ENCODE measurements around the gene NIPA2. TPM values are rescaled to one million over a fixed set of nuclear protein-coding genes. Genes with fewer than 3 reads are reported as not detected.

The NIPA2 gene
- total RNA-seq, 1 experiment from 2014 or later: 77.9 TPM

GRCh38 chr15:22916606-22917350, 78.3 kb downstream of the NIPA2 start:
- Histone ChIP-seq H2AFZ (ENCODE audit: low read length) (no peak overlapping the region), H2BK12ac (ENCODE audit: insufficient read length, low read depth, low read length) (no peak overlapping the region), H3K23ac (ENCODE audit: insufficient read length, low read depth, low read length) (no peak overlapping the region), H3K18ac (ENCODE audit: insufficient read length, low read depth, low read length) (no peak overlapping the region), H3K27ac (ENCODE audit: insufficient read length, low read depth, low read length) (no peak overlapping the region), H2BK20ac (ENCODE audit: low read depth, low read length, poor library complexity, severe bottlenecking) (no peak overlapping the region), H3K79me2 (ENCODE audit: insufficient read depth, low read length) (no peaks in the 10 kb centered on the region), H3K4me1 (ENCODE audit: insufficient read depth, low read length) (no peaks in the 10 kb centered on the region), H3K79me1 (ENCODE audit: insufficient read depth, low read depth, low read length, poor library complexity, severe bottlenecking) (no peaks in the 10 kb centered on the region), H4K8ac (replicated peaks; ENCODE audit: insufficient read length, low read depth, low read length) (no peak overlapping the region), H3K4me2 (ENCODE audit: insufficient read depth, insufficient read length, low read length) (no peak overlapping the region), H2BK120ac (ENCODE audit: low read depth, low read length, poor library complexity, severe bottlenecking) (no peak overlapping the region), H3K27me3 (ENCODE audit: insufficient read depth, low read length) (no peaks in the 10 kb centered on the region), H2AK5ac (ENCODE audit: insufficient read length, low read length) (no peak overlapping the region), H4K20me1 (ENCODE audit: control insufficient read depth, insufficient read depth, insufficient read length) (no peaks in the 10 kb centered on the region), H3K4ac (ENCODE audit: low read depth, low read length) (no peak overlapping the region), H4K5ac (ENCODE audit: insufficient read length, low read depth, low read length) (no peak overlapping the region), H2BK15ac (ENCODE audit: low read depth, low read length) (no peak overlapping the region), H3K23me2 (ENCODE audit: insufficient read length, low read depth, low read length, poor library complexity, severe bottlenecking) (no peaks in the 10 kb centered on the region), H2BK5ac (ENCODE audit: insufficient read length, low read length) (no peak overlapping the region), H3T11ph (ENCODE audit: low read length) (no peak overlapping the region), H3K9me3 (ENCODE audit: control insufficient read depth, low read depth, low read length) (no peaks in the 10 kb centered on the region), H3K56ac (ENCODE audit: insufficient read length, low read depth, low read length) (no peak overlapping the region), H3K14ac (ENCODE audit: insufficient read depth, low read length) (no peak overlapping the region), H4K91ac (ENCODE audit: insufficient read length, low read depth, low read length) (no peak overlapping the region), H3K9ac (ENCODE audit: extremely low read depth, insufficient read length, low read length) (no peak overlapping the region)
- H3K9me3 Mint-ChIP-seq: no peaks in the 10 kb centered on the region
- H3K4me1 Mint-ChIP-seq: peaks cover 2 to 3% of the 10 kb centered on the region in 2 experiments; a peak in 1 of 4 replicates
- TF ChIP-seq, protein P1, sequence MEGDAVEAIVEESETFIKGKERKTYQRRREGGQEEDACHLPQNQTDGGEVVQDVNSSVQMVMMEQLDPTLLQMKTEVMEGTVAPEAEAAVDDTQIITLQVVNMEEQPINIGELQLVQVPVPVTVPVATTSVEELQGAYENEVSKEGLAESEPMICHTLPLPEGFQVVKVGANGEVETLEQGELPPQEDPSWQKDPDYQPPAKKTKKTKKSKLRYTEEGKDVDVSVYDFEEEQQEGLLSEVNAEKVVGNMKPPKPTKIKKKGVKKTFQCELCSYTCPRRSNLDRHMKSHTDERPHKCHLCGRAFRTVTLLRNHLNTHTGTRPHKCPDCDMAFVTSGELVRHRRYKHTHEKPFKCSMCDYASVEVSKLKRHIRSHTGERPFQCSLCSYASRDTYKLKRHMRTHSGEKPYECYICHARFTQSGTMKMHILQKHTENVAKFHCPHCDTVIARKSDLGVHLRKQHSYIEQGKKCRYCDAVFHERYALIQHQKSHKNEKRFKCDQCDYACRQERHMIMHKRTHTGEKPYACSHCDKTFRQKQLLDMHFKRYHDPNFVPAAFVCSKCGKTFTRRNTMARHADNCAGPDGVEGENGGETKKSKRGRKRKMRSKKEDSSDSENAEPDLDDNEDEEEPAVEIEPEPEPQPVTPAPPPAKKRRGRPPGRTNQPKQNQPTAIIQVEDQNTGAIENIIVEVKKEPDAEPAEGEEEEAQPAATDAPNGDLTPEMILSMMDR (conservative IDR thresholded peaks at IDR 0.05): no peak
- H3K4me3 Mint-ChIP-seq: no peak overlapping the region
- peak overlapping the region; percentile 29 to 90 (median 39); a peak in 5 of 7 replicates for H3K27ac Mint-ChIP-seq
- H3K36me3 Mint-ChIP-seq (ENCODE audit: insufficient read depth in 1 of 3, low read depth in 3 of 3): peaks cover 13 to 44% (median 30%) of the 10 kb centered on the region in 3 experiments; a peak in 6 of 7 replicates
- no CpG with 5 or more reads among the region's 36 CpGs for WGBS (ENCODE audit: extremely low coverage, insufficient read length, low lambda C conversion rate)
- no peaks in the 10 kb centered on the region for H3K27me3 Mint-ChIP-seq (ENCODE audit: low read depth)
- no peak for DNase-seq

Data from H9 (cell line).